ENCODE measurements around the gene ZNF778. TPM values are rescaled to one million over a fixed set of nuclear protein-coding genes. Genes with fewer than 3 reads are reported as not detected.

ZNF778 gene
- total and polyA plus RNA-seq, 2 of the 13 experiments (the other 11 are each of a cell fraction or from before 2014, with no cell fraction given): 3.8 to 7.2 TPM

DNA sequence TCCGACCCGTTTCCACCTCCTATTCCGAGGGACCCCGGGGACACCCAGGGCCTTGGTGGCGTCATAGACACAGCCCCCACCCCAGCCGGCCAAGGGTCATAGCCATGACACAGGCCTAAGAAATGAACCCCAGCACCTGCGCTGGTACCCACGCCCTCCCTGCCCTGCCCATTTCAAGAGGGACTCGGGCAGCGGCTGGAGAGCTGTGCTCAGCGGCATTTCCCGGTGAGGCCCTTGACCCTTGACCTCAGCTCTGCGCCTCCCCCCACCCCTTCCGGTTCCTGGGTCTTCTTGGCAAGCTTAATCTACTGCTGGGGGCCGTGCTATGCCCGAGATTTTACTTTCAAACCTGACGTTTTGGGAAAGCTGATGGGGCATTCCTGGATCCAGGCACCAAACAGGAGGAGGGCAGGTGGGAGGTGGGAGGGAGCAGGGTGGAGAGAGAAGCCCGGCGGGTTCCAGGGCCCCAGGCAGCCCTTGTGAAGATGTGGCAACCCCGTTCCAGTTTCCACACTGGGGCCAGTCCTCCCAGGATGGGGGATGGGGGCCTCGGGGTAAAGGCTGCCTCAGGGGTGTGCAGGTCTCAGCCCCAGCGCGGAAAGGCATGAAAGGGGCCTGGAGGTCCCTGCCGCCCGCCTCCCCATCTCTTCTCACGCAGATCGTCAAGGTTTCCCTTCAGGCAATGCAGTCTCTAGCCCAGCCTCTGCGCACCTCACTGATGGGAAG lies 17.2 kb upstream of the ZNF778 start, which contains the start of gene SLC22A31 (continued):
- TF ChIP-seq, protein P1, sequence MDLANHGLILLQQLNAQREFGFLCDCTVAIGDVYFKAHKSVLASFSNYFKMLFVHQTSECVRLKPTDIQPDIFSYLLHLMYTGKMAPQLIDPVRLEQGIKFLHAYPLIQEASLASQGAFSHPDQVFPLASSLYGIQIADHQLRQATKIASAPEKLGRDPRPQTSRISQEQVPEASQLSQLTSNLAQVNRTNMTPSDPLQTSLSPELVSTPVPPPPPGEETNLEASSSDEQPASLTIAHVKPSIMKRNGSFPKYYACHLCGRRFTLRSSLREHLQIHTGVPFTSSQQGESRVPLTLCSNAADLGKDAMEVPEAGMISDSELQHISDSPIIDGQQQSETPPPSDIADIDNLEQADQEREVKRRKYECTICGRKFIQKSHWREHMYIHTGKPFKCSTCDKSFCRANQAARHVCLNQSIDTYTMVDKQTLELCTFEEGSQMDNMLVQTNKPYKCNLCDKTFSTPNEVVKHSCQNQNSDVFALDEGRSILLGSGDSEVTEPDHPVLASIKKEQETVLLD (CRISPR knock-in tag; IDR thresholded peaks at IDR 0.05; ENCODE audit: low read depth): no peak
- TF ChIP-seq, protein P2, sequence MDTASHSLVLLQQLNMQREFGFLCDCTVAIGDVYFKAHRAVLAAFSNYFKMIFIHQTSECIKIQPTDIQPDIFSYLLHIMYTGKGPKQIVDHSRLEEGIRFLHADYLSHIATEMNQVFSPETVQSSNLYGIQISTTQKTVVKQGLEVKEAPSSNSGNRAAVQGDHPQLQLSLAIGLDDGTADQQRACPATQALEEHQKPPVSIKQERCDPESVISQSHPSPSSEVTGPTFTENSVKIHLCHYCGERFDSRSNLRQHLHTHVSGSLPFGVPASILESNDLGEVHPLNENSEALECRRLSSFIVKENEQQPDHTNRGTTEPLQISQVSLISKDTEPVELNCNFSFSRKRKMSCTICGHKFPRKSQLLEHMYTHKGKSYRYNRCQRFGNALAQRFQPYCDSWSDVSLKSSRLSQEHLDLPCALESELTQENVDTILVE (CRISPR knock-in tag; IDR thresholded peaks at IDR 0.05): no peak
- TF ChIP-seq SAP130 (CRISPR knock-in tag; IDR thresholded peaks at IDR 0.05; ENCODE audit: low read depth) (peak; percentile 95), GTF3A (CRISPR knock-in tag; conservative IDR thresholded peaks at IDR 0.05) (0 out of 2 replicates have a peak, but pooled peaks have one; percentile 32), YEATS2 (CRISPR knock-in tag; IDR thresholded peaks at IDR 0.05; ENCODE audit: borderline replicate concordance) (peak; percentile 39; the same call in 1 of the 2 replicates), ZNF878 (CRISPR knock-in tag; IDR thresholded peaks at IDR 0.05) (no peak), ATF7-NPFF (CRISPR knock-in tag; IDR thresholded peaks at IDR 0.05; ENCODE audit: low read depth) (peak; percentile 46; the same call in 1 of the 2 replicates), ZNF230 (CRISPR knock-in tag; IDR thresholded peaks at IDR 0.05) (peak; percentile 56; the same call in 1 of the 2 replicates), ZFY (CRISPR knock-in tag; IDR thresholded peaks at IDR 0.05) (peak; percentile 34), ZNF746 (CRISPR knock-in tag; IDR thresholded peaks at IDR 0.05) (peak; percentile 75; the same call in 1 of the 2 replicates), KMT2A (CRISPR knock-in tag; IDR thresholded peaks at IDR 0.05) (peak; percentile 2; the same call in 1 of the 2 replicates), NCOA1 (CRISPR knock-in tag; IDR thresholded peaks at IDR 0.05) (0 out of 2 replicates have a peak, but pooled peaks have one; percentile 33), ZNF615 (CRISPR knock-in tag; IDR thresholded peaks at IDR 0.05; ENCODE audit: borderline replicate concordance) (0 out of 2 replicates have a peak, but pooled peaks have one; percentile 63), CAMTA2 (CRISPR knock-in tag; IDR thresholded peaks at IDR 0.05; ENCODE audit: borderline replicate concordance) (no peak), HES4 (CRISPR knock-in tag; IDR thresholded peaks at IDR 0.05; ENCODE audit: borderline replicate concordance) (peak; percentile 68; the same call in 1 of the 2 replicates)
- TF ChIP-seq, protein P3, sequence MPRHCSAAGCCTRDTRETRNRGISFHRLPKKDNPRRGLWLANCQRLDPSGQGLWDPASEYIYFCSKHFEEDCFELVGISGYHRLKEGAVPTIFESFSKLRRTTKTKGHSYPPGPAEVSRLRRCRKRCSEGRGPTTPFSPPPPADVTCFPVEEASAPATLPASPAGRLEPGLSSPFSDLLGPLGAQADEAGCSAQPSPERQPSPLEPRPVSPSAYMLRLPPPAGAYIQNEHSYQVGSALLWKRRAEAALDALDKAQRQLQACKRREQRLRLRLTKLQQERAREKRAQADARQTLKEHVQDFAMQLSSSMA (CRISPR knock-in tag; IDR thresholded peaks at IDR 0.05): 0 out of 2 replicates have a peak, but pooled peaks have one; percentile 55
- TF ChIP-seq, protein P4, sequence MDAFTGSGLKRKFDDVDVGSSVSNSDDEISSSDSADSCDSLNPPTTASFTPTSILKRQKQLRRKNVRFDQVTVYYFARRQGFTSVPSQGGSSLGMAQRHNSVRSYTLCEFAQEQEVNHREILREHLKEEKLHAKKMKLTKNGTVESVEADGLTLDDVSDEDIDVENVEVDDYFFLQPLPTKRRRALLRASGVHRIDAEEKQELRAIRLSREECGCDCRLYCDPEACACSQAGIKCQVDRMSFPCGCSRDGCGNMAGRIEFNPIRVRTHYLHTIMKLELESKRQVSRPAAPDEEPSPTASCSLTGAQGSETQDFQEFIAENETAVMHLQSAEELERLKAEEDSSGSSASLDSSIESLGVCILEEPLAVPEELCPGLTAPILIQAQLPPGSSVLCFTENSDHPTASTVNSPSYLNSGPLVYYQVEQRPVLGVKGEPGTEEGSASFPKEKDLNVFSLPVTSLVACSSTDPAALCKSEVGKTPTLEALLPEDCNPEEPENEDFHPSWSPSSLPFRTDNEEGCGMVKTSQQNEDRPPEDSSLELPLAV (CRISPR knock-in tag; conservative IDR thresholded peaks at IDR 0.05; ENCODE audit: low read depth): no peak
- TF ChIP-seq, protein P5, sequence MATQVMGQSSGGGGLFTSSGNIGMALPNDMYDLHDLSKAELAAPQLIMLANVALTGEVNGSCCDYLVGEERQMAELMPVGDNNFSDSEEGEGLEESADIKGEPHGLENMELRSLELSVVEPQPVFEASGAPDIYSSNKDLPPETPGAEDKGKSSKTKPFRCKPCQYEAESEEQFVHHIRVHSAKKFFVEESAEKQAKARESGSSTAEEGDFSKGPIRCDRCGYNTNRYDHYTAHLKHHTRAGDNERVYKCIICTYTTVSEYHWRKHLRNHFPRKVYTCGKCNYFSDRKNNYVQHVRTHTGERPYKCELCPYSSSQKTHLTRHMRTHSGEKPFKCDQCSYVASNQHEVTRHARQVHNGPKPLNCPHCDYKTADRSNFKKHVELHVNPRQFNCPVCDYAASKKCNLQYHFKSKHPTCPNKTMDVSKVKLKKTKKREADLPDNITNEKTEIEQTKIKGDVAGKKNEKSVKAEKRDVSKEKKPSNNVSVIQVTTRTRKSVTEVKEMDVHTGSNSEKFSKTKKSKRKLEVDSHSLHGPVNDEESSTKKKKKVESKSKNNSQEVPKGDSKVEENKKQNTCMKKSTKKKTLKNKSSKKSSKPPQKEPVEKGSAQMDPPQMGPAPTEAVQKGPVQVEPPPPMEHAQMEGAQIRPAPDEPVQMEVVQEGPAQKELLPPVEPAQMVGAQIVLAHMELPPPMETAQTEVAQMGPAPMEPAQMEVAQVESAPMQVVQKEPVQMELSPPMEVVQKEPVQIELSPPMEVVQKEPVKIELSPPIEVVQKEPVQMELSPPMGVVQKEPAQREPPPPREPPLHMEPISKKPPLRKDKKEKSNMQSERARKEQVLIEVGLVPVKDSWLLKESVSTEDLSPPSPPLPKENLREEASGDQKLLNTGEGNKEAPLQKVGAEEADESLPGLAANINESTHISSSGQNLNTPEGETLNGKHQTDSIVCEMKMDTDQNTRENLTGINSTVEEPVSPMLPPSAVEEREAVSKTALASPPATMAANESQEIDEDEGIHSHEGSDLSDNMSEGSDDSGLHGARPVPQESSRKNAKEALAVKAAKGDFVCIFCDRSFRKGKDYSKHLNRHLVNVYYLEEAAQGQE (IDR thresholded peaks at IDR 0.05; ENCODE audit: borderline replicate concordance in 1 of 2, low read depth in 1 of 2, low read length in 2 of 2): no peak

All from HepG2 (cell line).